NCI-H1436 treated with DMSO at 0.1 percent for 48 hours (cell line): ENCODE measurements around the gene ARID3B.

Experiments used
- DNase-seq: peaks from one replicate; lab custom pipeline; 2025; lab: John Stamatoyannopoulos, UW

The ARID3B gene

DNA sequence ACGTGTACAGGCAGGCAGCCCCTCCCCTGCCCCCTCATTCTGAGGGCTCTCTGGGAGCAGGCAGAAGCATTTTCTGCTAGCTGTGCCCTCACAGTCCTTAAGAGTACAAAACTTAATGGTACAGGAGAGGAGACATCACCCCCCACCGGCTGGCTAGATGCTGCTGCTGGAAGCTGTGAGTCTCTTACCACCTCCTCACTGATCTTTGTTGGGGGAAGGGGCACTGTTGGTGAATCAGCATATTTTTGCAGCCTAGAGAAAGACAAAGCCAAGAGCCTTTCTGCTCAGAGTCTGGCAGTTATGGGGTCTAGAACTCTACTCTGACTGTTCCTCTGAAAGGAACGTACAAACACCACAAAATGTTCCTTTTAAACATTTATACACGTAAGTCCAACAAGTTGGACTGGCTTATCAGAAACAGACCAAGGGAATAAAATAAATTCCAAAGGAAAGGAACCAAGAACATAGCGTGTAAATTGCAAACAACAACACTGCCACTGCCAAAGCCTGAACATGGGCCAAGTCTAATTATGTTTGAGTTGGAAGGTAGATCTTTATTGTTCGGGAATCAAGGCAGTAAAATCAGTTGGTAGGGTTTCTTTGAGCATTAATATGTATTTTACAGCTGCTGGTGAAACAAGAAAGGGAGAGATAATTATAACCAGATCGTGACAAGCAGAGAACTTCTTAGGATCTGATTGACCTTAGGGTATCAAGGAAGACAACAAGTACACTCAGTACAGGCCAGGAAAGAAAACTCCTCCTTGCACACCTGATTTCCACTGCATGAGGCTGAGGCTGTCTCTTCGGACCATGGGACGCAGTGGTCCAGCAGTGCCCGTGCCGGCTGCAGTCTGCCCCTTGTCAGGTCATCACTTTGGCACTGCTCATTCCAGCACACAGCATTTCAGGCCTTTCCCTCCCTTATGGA, 102.0 kb downstream of the ARID3B start:
- no peak for DNase-seq

DNA sequence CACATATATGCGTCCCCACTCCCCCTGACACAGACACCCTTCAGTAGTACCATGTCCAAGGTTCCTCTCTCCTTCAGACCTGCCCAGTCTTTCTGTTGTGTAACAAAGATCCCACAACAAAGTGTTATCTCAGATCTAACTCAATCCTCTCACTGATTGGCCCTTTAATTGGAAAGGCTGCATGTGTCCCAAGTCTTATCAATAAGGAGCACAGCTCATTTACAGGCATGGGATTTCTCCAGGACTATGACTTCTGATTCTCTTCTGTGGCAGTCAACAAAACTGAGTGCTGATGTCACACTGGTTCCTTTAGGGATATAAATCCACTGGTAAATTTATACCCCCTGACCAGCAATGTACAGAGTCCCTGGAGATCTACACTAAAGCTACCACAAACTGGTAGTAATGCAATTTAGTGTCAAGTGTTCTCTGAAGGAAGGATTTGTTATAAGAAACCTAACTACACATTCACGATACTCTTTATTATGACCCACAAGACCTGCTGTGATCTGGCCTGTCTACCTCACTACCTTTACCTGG, 102.7 kb downstream of the ARID3B start:
- no peak for DNase-seq

DNA sequence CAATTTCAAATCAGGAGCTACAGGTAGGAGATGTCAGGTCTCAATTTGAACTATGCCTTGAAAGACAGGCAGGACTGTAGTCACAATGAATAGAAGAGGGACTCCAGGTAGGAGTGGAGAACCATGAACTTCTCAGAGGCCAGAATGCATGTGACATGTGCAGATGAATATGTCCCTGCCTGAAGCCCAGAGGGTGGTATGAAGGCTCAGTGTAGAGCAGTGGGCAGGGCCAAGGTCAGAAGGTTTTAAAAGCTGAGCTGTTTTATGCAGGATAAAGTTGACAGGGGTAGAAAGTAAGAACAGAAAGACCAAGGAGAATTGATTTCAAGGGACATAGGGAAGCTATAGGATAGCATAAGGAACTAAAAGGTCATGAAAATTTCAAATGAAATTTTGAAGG, 105.5 kb downstream of the ARID3B start:
- no peak for DNase-seq
